DND-41 (cell line): ENCODE measurements around the gene ACTMAP.

ENCODE experiments used
- CTCF ChIP-seq: IDR thresholded peaks from 2 replicates; pipeline ENCODE4 v1.5.1; 2012; ENCODE audit warnings: borderline replicate concordance, low read length, moderate library complexity, mild to moderate bottlenecking; ENCODE audit not compliant: poor library complexity, severe bottlenecking; ENCODE audit errors: extremely low read depth
- EZH2 ChIP-seq: IDR thresholded peaks from 3 replicates; pipeline ENCODE4 v1.6.1; 2012; ENCODE audit warnings: borderline replicate concordance, low read depth, mild to moderate bottlenecking, moderate library complexity, low read length, inconsistent platforms; ENCODE audit not compliant: severe bottlenecking

GRCh38 chr19:40717325-40717879, 32.9 kb downstream of the ACTMAP start:
- TF ChIP-seq CTCF (no peak), EZH2 (no peak)
